ENCODE data around the gene MCF2L2. TPM values are rescaled to one million over a fixed set of nuclear protein-coding genes. Genes with fewer than 3 reads are reported as not detected.
A peak's percentile ranks its signal among the peaks of the same experiment; 100 is the strongest.

MCF2L2 gene
- total RNA-seq, 1 donor from 2014 or later, result 2.0 TPM

- no peak for TF ChIP-seq CTCF (IDR thresholded peaks at IDR 0.05)
- no peak for TF ChIP-seq POLR2AphosphoS5 (IDR thresholded peaks at IDR 0.05; ENCODE audit: insufficient read depth in 1 of 2, low read depth in 1 of 2)
- TF ChIP-seq POLR2A (IDR thresholded peaks at IDR 0.05), result no peak
- intact Hi-C loops (cut with DNase I), result no loop called here
- Histone ChIP-seq H3K27me3 (no peaks in the 10 kb centered on the region), H3K9me3 (no peaks in the 10 kb centered on the region), H3K27ac (no peak overlapping the region), H3K36me3 (no peaks in the 10 kb centered on the region), H3K4me1 (peaks cover 13% of the 10 kb centered on the region), H3K4me3 (no peak overlapping the region)
- DNase-seq (ENCODE audit: extremely low spot score in 2 of 2), result no peak
These were observed 134.5 kb downstream of the MCF2L2 start for GRCh38 chr3:183293966-183294365.

- TF ChIP-seq POLR2AphosphoS5 (IDR thresholded peaks at IDR 0.05; ENCODE audit: insufficient read depth in 1 of 2, low read depth in 1 of 2), result no peak
- Histone ChIP-seq H3K27ac (no peak overlapping the region), H3K36me3 (no peaks in the 10 kb centered on the region), H3K27me3 (no peaks in the 10 kb centered on the region), H3K9me3 (no peaks in the 10 kb centered on the region), H3K4me1 (peaks cover 19% of the 10 kb centered on the region), H3K4me3 (no peak overlapping the region)
- intact Hi-C loops (cut with DNase I), result no loop called here
- DNase-seq (ENCODE audit: extremely low spot score in 2 of 2), result no peak
These were observed 136.9 kb downstream of the MCF2L2 start for GRCh38 chr3:183291497-183292031.

GRCh38 chr3:183290216-183290615, 138.2 kb downstream of the MCF2L2 start:
- no peak overlapping the region for H3K4me3 ChIP-seq
- peaks cover 28% of the 10 kb centered on the region for H3K4me1 ChIP-seq
- H3K27ac ChIP-seq, result no peak overlapping the region
- DNase-seq (ENCODE audit: extremely low spot score in 2 of 2), result no peak
- H3K36me3 ChIP-seq, result no peaks in the 10 kb centered on the region
- TF ChIP-seq POLR2AphosphoS5 (IDR thresholded peaks at IDR 0.05; ENCODE audit: insufficient read depth in 1 of 2, low read depth in 1 of 2) (no peak), CTCF (IDR thresholded peaks at IDR 0.05) (no peak), POLR2A (IDR thresholded peaks at IDR 0.05) (no peak)
- no peaks in the 10 kb centered on the region for H3K27me3 ChIP-seq
- H3K9me3 ChIP-seq, result no peaks in the 10 kb centered on the region
- intact Hi-C loops (cut with DNase I), result no loop called here

GRCh38 chr3:183288117-183288516, 140.3 kb downstream of the MCF2L2 start:
- no peak for DNase-seq (ENCODE audit: extremely low spot score in 2 of 2)
- peaks cover 27% of the 10 kb centered on the region for H3K4me1 ChIP-seq
- H3K27me3 ChIP-seq, result no peaks in the 10 kb centered on the region
- H3K9me3 ChIP-seq, result no peaks in the 10 kb centered on the region
- H3K4me3 ChIP-seq, result no peak overlapping the region
- TF ChIP-seq CTCF (IDR thresholded peaks at IDR 0.05), result no peak
- intact Hi-C loops (cut with DNase I), result no loop called here
- no peak overlapping the region for H3K27ac ChIP-seq
- H3K36me3 ChIP-seq, result no peaks in the 10 kb centered on the region

GRCh38 chr3:183287301-183287971, 141.0 kb downstream of the MCF2L2 start:
- H3K27ac ChIP-seq, result peak overlapping the region; percentile 70
- H3K27me3 ChIP-seq, result no peaks in the 10 kb centered on the region
- no peaks in the 10 kb centered on the region for H3K36me3 ChIP-seq
- H3K4me1 ChIP-seq, result peaks cover 27% of the 10 kb centered on the region
- H3K9me3 ChIP-seq, result no peaks in the 10 kb centered on the region
- intact Hi-C loops (cut with DNase I), result no loop called here
- no peak for DNase-seq (ENCODE audit: extremely low spot score in 2 of 2)
- H3K4me3 ChIP-seq, result no peak overlapping the region
- TF ChIP-seq CTCF (IDR thresholded peaks at IDR 0.05), result no peak
- peak in 1 of 2 donors; percentile 75 for TF ChIP-seq POLR2AphosphoS5 (IDR thresholded peaks at IDR 0.05; ENCODE audit: insufficient read depth in 1 of 2, low read depth in 1 of 2)

Data from vagina (tissue), 2 donors.